ENCODE measurements around the gene ZFP1.

- no peak for TF ChIP-seq POLR2AphosphoS5 (IDR thresholded peaks at IDR 0.05)
- TF ChIP-seq, protein P1, sequence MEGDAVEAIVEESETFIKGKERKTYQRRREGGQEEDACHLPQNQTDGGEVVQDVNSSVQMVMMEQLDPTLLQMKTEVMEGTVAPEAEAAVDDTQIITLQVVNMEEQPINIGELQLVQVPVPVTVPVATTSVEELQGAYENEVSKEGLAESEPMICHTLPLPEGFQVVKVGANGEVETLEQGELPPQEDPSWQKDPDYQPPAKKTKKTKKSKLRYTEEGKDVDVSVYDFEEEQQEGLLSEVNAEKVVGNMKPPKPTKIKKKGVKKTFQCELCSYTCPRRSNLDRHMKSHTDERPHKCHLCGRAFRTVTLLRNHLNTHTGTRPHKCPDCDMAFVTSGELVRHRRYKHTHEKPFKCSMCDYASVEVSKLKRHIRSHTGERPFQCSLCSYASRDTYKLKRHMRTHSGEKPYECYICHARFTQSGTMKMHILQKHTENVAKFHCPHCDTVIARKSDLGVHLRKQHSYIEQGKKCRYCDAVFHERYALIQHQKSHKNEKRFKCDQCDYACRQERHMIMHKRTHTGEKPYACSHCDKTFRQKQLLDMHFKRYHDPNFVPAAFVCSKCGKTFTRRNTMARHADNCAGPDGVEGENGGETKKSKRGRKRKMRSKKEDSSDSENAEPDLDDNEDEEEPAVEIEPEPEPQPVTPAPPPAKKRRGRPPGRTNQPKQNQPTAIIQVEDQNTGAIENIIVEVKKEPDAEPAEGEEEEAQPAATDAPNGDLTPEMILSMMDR (IDR thresholded peaks at IDR 0.05), result no peak
Measured at GRCh38 chr16:75107505-75107904, 40.8 kb upstream of the ZFP1 start.
